NCI-H1694 treated with DMSO at 0.1 percent for 48 hours (cell line): Measurements from ENCODE around the gene ARHGAP6.
"Not testable (repeated sequence)": the region's sequence is repeated elsewhere in the genome, so short reads cannot be mapped to it uniquely, and the experiment has no call there.

Experiments used
- DNase-seq: peaks from one replicate; lab custom pipeline; 2025; lab: John Stamatoyannopoulos, UW

Gene ARHGAP6

DNA sequence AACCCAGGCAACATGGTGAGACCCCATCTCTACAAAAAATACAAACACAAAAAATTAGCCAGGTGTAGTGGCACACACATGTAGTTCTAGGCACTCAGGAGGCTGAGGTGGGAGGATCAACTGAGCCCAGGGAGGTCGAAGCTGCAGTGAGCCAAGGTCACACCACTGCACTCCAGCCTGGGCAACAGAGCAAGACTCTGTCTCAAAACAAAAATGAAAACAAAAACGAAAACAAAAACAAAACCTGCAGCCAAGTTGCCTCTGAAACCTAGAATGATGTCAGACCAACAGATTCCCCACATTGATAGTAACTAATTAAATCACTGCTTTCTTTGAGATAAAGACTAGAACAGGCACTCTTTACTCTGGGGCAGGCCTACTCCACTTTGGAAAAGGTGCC is 268.0 kb downstream of the ARHGAP6 start:
- DNase-seq, result no peak

DNA sequence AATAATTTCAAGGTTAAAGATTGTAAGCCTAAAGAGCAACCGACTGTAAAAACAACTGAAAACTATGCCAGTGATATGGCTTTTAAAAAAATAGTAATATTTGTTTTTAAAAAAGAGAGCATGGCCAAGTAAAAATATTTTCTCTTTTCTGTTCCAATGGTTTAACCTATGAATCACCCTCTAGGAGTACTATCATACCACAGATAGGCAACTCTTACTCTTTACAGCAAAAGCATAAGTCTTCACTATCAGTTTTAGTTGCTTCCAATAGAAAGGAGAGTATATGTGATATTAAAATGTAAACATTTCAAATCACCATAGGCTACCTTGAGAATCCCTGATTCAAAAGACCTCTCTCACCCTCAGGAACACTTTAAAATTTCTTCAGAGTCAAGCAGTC is 269.9 kb downstream of the ARHGAP6 start:
- DNase-seq, result no peak

DNA sequence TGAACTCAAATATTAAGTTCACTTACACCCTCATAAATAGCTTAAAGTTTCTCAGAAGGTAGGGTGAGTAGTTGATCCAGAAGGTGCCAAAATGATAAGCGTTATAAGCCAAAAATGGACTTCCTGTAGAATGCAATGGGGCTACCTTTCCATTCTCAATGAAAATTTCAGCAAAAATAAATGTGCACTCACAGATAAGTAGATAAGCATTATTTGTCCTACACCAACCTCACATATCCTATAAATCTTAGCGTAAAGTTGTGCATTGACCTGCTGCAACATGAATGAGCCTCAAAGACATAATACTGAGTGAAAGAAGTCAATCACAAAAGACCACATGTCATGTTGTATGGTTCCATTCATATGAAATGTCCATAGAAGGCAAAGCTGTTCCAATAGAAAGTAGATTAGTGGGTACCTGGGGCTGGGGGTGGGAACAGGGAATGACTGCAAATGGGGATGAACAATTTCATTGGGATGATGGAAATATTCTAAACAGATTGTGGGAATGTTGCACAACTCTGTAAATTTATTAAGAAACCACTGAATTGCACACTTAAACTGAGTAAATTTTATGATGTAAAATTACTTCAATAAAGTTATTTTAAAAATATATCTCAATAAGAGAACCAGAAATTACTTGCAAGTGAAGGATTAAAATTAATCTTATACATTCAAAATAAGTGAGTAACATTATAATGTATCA is 271.6 kb downstream of the ARHGAP6 start:
- DNase-seq, result no peak

GRCh38 chrX:11386812-11387211 is 278.9 kb downstream of the ARHGAP6 start:
- DNase-seq, result no peak

DNA sequence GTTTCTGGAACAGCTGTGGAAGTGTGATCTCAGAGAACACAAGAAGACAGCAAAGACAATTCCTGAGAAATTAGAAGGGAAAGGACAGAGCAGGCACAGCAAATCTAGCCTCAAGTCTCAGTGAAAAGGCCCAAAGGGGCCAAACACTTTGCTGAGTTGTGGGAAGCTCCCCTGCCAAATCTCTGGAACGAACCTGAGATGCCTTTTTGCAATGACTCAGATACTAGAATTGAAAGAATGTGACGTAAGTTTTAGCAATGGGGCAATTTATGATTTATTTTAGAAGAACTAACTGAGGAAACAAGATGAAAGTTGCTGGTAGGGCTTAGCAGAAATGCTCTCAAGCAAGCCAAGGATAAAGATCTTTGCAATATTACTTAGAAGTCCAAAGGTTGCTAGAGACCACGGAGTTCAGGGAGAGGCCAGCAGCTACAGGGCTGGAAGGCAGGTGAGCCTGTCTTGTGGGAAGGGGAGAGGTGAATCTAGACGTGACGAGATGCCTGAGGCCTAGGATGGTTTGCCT is 279.7 kb downstream of the ARHGAP6 start:
- DNase-seq, result no peak

DNA sequence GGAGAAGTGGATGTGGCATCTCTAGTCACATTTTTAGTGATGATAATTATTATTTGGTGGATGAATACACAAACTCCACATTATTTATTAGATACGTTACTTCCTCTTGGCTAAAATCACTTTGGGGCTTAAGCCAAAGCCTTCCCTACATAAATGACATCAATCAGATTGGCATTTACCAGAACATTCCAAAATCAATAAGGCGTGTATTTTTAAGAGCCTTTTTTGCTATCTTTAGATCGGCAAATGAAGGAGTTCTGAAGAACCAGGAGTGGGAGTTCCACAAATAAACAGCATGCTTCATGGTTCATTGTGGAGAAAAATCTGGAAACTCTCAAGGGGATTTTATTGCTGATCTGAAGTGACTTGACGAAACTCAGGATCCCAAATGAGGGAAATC is 282.8 kb downstream of the ARHGAP6 start:
- DNase-seq, result no peak

- peak; percentile 18 for DNase-seq
Observed at GRCh38 chrX:11381464-11381863, 284.3 kb downstream of the ARHGAP6 start.

DNA sequence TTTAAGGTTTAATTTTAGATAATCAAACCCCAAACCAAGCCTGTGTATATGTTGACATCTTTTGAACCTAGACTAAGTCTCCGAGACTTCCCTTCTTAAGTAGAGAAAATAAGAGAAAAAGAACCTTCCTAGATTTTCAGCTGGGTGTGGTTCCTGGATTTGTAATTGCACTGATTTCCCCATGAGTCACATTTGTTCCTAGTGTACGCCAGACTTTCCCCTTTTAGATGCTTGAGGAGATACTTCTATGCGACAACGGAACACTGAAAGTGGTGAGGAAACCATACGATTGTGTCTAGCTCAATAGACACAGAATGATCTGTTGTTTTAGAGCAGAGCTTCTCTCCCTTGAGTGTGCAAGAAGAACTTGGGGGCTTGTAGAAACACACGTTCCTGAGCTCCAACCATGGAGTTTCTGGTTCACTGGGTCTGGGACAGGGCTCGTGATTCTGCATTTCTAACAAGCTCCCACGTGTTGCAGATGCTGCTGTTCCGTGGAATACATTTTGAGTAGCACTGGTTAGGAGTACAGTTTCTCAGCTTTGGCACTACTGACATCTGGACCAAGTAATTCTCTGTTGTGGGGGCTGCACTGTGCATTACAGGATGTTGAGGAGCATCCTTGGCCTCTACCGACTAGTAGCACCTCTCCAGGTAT is 285.4 kb downstream of the ARHGAP6 start:
- no peak for DNase-seq

DNA sequence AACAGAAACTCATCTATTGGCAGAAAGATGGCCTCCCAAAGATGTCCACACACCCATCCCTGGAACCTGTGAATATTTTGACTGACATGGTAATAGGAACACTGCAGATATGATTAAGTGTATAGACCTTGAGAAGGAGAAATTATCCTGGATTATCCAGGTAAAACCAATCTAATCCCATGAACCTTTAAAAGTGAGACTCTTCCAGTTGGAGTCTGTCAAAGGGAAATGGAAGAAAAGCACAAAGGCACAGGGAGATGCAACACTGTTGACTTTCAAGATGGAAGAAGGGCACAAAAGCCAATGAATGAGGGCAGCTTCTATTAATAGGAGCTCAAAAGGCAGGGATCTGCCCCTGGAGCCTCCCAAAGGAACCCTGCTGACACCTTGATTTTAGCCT is 289.6 kb downstream of the ARHGAP6 start:
- DNase-seq, result no peak

GRCh38 chrX:11375614-11376119 is 290.1 kb downstream of the ARHGAP6 start:
- no peak for DNase-seq

- no peak for DNase-seq
Observed at GRCh38 chrX:11374570-11374969, 291.1 kb downstream of the ARHGAP6 start.

DNA sequence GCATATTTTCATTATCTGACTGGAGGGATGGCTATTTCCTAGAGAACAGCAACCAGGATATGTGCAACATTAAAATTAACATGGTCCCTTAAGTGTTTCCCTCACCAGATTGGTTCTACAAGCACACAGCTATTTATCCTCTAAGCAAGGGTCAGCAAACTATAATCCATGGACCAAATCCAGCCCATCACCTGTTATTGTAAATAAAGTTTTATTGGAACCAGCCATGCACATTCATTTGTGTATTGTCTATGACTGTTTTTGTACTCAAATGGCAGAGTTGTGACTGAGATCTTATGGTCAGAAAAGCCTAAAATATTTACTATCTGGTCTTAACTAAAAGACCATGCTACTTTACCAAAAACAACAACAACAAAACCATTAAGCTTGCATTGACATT is 294.6 kb downstream of the ARHGAP6 start:
- no peak for DNase-seq

- DNase-seq, result no peak
Observed at GRCh38 chrX:11367609-11368430, 297.9 kb downstream of the ARHGAP6 start.

DNA sequence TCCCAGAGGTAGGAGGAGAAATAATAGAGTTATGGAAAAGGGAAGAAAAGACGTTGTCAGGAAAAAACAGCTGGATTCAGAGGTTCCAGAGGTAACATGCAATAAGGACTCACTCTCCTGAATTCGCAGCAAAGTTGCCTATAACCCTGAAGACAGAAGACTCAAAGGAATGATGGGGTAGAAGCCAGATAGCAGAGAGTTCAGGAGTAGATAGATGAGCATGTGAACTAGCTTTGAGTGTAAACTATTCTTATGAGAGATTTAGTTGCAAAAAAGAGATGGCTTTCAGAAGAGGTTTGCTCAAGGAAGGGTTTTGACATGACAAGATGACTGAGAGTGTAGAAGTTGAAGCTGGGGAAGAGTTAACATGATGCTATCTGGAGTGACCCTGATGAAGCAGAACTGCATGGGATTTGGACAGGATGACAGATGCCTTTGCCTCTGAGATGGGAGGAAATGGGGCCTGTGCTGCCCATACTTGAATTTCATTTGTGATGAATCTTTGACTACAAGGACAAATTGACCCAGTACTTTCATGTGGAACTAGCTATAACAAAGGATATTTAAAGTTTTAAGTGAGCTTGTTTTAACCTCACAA is 298.6 kb downstream of the ARHGAP6 start:
- no peak for DNase-seq

GRCh38 chrX:11365426-11365825 is 300.3 kb downstream of the ARHGAP6 start:
- no peak for DNase-seq

DNA sequence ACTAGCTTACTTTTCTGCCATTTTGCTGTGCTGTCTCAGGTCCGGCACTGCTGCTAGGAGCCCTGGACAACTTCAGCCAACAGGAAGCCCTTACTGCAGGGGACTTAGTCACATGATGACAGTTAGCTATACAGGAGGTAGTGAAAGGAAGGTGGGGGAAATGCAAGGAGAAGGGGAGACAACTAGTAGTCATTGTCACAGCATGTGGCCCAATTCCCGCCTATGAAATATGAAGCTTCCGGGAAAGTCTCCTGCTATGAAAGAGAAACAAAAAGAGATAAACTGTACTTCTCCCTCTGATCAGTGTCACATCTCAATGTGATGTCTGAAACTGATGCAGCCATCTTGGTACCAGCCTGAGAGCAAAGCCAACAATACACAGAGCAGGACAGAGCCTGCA is 300.9 kb downstream of the ARHGAP6 start:
- DNase-seq, result no peak

- DNase-seq, result not testable (repeated sequence)
Observed at GRCh38 chrX:11363825-11364224, 301.9 kb downstream of the ARHGAP6 start.

DNA sequence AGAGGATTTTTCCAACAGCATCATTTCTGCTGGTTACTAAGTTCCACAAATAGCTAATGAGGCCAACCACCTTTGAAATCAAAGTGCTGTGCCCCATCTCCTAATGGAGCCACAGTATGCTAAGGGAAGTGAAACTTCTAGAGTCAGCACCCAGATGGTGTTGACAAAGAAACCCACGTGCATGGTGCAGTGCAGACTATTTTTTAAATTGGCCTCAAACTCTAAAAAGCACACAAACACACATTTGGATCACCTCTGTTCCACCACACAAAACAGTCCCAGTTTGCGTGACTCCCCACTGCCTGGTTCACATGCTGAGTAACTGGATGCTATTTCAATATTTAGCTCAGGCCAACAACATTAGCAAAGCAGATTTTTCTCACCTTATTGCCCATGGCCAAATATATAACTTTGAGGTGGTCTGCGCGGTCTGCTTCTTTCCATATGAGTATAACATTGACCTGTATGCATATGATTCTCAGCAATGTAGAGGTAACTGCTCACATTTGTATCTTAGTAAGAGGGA is 302.6 kb downstream of the ARHGAP6 start:
- DNase-seq, result no peak

DNA sequence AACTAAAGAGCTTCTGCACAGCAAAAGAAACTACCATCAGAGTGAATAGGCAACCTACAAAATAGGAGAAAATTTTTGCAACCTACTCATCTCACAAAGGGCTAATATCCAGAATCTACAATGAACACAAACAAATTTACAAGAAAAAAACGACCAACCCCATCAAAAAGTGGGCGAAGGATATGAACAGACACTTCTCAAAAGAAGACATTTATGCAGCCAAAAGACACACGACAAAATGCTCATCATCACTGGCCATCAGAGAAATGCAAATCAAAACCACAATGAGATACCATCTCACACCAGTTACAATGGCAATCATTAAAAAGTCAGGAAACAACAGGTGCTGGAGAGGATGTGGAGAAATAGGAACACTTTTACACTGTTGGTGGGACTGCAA is 304.1 kb downstream of the ARHGAP6 start:
- DNase-seq, result not testable (repeated sequence)

GRCh38 chrX:11355944-11356343 is 309.8 kb downstream of the ARHGAP6 start:
- DNase-seq, result not testable (repeated sequence)

- no peak for DNase-seq
Observed at GRCh38 chrX:11355259-11355909, 310.3 kb downstream of the ARHGAP6 start.
